Right ventricle myocardium superior (tissue), 1 donor: ENCODE measurements around the gene LYST. TPM values are rescaled to one million over a fixed set of nuclear protein-coding genes. Genes with fewer than 3 reads are reported as not detected.

Experiments
- ATAC-seq: fragments of 200-7000 bp; cut with Tn5 transposase; one replicate; pipeline ENCODE4 v1.9.1; 2020; ENCODE audit warnings: mild to moderate bottlenecking; ENCODE audit not compliant: poor library complexity
- DNase-seq: peaks from one replicate; pipeline ENCODE4 v3.0.0-alpha.2; 2020
- intact Hi-C: fragments of 100-400 bp; cut with DNase I; formaldehyde crosslinking; loops from one replicate; pipeline ENCODE4 v1.11.2; 2022
- total RNA-seq: library from RNA; stranded (reverse); fragmentation: NEBNext Ultra II Directional; extraction: Animal tissue kit (Norgen Biotek cat#: 25700); gene quantifications from one replicate; pipeline ENCODE4 v1.2.1, GENCODE V29; 2021
- donor health status: DM: no; HTN: yes; CAD: no; lungs with severe emphysema.

LYST gene
- total RNA-seq, 1 donor from 2014 or later, result 9.7 TPM

DNA sequence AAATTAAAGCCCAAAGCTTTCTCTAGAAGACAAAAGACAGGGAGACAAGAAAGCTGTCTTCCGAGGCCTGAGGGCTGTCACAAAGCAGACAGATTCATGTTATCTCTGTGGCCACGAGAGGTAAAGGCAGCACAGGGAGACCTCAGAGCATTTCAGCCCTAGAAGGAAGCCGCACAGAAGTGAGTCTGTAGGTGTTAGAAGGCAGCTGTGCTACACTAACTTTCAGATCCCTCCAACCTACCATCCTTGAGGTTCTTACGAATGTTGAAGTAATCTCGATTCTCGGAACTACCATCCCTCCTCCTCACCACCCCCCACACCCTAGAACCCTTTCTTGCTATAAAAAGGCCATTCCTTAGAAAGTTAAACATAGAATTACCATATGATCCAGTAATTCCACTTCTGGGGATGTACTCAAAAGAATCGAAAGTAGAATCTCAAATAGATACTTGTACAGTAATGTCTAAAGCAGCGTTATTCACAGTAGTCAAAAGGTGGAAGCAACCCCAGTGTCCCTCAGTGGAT lies 21.5 kb upstream of the LYST start:
- no peak for ATAC-seq
- DNase-seq, result no peak
- intact Hi-C loops, result no loop called here

DNA sequence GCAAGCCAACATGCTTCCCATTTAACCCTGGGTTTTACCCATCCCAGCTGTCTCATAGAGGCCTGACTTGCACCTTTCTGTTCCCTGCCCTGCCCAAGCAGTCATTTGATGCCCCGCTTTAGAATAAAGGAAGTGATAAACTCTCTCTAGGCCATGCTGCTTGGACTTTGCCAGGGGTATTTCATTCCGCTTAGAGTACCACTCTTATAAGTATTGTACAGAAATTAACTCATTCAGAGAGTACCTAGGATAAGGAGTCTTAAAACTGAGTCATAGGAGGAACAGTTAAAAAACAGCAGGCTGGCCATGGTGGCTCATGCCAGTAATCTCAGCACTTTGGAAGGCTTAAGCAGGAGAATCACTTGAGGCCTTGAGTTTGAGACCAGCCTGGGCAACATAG lies 21.0 kb upstream of the LYST start:
- no peak for ATAC-seq
- intact Hi-C loops, result no loop called here

DNA sequence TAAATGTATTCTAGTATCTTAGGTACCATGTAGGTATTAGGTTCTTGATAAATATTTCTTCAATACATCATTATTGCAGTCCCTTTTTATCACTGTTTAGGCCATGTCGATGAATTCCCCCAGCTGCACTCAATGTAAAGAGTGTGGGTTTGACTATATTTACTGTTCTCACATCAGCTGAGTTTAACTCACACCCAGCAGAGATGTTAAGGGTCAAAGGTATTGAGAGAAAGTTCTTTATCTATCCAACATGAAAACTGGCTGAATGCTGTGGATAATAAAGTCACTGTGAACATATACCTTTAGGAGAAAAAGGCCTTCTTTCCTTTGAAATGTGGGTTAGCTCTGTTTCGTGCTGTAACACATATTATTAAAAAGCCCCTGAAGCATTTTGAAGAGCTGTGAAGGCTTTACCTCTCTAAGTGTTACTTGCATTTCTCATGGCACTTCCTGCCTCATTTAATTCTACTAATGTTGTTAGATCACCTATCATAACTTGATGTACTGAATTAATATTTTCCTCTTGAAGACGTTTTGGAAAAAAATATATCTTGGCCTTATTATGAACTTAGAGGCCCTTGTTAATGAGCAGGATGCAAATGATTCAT lies 19.1 kb upstream of the LYST start:
- no peak for DNase-seq
- ATAC-seq, result no peak
- intact Hi-C loops, result no loop called here

More for the DNA sequence above, 21.0 kb upstream of the LYST start:
- DNase-seq, result no peak

DNA sequence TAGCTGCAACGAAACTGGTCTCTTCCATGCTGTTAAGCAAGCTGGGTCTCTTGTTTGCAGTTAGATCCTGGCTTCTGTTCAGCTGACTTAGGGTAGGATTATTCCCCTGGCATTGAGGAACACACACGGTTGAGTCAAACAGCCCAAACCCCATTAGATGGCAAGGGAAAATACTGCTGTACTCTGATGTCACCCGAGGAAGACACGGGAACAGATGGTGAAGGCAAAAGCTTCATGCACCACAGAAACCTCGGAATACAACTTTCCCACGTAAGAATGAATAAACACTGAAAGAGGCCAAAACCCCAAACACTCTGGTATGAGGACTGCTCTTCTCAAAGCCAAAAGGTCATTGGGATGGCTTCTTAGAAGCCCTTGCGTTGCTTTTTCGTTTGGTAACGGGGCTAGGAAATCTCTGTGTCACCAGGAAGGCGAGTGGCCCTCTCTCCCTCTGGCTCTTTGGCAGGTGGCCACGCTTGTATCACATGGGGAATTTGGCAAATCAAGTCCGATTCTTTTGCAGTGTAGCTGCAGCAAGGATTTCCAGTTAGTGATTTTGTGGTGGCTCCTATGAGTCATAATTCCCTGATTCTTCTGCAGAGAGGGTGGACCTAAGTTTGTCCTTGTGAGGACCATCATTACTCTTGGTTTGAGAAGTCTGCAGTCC lies 16.7 kb upstream of the LYST start:
- ATAC-seq (peak; percentile 90), DNase-seq (peak; percentile 88)
- intact Hi-C loops, result no loop called here

DNA sequence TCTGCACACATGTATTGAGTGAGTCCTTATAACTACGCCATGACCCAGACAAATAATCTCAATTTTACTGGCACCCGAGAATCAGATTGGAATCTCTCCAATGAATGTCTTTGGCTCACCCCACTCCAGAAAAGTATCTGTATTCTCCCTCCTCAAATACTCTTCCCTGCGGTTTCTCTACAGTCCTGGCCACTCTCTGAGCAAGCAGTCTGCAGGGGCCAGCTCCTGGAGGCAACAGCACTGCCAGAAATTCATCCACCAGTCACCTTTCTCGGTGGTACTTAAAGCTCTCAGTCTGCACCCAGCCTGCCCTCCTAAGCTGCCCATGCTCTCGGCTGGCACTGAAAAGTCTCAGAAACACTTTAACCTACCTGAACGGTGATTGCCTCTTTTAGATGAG lies 16.1 kb upstream of the LYST start:
- intact Hi-C loops, result no loop called here
- no peak for DNase-seq
- ATAC-seq, result no peak

DNA sequence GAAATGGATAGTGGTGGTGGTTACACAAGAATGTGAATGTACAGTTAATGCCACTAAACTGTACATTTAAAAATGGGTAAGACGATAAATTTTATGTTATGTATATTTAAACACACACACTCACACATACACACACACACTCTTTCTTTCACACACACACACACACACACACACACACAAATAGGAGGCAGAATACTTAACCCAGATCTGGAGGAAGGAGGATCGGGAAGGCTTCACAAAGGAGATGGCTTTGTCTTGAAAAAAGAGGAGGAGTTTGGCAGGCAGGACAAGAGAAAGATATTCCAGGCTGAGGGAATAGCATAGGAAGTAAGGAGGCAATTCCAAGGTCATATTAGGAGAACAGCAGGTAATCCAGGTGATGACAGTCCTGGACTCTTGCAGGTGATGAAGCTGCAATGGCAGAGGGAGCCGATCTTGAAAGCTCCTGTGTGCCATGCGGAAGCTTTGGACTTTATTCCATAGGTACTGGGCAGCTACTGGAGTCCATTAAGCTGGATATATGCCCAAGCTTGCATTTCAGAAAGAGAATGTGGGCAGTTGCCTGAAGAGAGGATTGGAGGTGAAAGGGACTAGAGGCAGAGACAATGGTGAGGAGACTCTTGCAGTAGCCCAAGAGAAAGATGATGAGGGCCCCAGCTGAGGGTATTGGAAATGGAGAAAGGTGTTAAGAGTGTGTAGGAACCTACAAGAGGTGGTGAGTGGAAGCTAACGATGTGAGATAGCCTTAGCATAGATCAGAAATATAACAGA lies 15.4 kb upstream of the LYST start:
- no peak for ATAC-seq
- DNase-seq, result no peak
- intact Hi-C loops, result no loop called here

DNA sequence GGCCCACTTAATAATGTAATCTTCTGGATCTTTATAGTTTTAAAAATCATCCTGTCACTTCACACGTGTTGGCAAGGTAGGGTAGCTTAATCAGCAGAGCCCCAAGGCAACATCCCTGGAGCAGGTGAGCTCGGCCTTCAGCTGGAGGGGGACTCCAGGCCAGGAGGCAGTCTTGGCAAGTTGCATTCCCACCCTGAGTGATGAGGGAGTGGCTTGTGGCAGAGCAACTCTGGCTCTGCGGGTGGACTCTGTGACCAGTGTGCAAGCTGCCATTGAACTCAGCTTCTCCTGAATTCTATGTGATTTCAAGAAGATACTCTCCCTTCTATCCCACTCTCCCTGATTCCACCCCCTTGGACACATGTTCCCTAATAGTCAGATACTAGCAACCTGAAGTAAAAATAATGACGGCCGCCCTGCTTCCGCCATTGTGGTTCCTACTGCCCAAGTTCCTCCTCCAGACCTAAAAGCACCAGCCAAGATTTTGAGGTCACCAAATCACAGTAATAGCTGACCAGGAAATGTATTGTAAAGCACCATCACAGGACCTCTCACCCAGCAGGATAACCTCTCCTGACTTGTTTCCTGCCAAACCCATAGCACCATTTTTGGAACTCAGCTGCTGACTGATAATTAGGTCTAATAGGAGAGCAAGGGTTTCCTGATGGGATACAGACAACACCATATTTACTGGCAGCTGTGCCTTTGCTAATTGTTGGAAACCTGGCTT lies 11.5 kb upstream of the LYST start:
- intact Hi-C loops, result no loop called here
- peak; percentile 26 for ATAC-seq
- no peak for DNase-seq

DNA sequence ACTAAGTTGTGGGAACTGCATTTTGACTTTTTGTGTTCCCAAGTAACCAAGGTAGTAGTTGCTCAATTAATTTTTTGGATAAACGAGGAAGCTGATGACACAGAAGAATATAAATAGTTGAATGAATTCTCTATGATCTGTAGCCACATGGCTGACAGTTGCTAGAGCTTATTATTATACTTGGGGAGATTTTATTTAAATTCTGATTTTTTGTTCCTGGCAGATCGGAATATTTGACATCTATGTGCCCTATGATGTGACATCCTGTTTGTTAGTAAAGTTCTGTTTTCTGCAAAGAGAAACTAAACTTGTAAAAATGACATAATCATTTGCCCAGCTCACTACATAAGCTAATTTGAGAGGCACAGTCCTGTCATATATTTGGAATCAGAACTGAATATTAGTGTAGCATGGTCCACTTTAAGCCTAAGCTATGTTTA lies 9.7 kb upstream of the LYST start:
- ATAC-seq, result no peak
- intact Hi-C loops, result no loop called here
- DNase-seq, result no peak

DNA sequence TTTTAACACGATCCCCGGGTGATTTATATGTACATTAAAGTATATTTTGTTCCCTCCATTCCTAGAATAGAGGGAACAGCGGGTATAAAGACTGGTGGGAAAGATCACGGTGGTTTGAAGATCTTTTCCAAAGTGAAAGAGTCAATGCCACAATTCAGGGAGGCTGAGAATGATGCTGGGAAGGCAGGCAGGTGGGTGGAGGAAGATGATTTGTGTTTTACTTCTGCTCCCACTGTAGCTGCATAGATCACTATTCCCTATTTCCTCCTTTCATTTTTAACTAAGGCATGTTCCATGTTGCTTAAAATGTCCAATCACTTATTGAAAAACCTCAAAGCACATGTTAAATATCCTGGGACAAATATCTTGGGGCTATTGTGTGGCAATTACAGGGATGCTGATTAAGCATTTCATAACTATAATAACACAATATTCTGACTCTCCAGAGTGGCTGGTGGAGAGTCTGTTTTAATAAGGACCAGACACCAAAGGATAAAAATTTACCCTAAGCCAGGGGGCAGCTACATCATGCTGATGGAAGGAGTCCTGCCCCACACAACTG lies 8.4 kb upstream of the LYST start:
- ATAC-seq (no peak), DNase-seq (no peak)
- intact Hi-C loops, result no loop called here

DNA sequence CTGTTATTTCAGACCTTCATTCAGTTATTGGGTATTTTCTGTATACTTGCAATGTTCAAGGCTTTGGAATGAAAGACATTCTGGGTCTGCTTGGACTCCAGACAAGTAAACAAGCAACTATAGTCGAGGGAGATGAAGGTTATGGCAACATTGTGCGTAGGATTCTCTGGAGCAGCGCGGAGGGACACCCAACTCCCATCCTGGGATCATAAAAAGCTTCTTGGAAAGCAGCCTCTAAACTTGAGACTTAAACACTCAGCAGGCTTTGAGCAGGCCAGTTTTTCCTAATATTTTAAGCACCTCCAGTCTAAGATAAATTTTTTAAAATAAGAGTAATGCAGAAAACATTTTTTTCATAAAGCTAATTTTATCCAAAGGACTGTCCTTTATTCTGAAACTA lies 7.6 kb upstream of the LYST start:
- intact Hi-C loops, result no loop called here
- no peak for ATAC-seq
- no peak for DNase-seq

DNA sequence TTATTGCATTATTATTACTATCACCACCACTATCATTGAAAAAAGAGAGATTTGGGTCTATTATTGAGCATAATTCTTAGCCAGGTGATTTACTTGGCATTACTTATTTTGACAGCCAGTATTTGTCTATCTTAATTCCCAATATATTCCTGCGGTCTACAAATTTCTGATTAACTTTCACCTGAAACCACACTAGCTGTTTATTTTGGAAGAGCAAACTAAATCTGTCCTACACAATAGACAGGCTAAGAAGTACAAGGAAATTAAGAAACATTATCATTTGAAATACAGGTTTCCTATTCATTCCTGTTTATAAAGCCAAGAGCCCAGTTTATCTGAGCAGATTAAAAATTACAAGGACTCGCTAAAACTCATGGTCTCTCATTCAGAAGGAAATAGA lies 6.9 kb upstream of the LYST start:
- DNase-seq (no peak), ATAC-seq (no peak)
- intact Hi-C loops, result no loop called here

DNA sequence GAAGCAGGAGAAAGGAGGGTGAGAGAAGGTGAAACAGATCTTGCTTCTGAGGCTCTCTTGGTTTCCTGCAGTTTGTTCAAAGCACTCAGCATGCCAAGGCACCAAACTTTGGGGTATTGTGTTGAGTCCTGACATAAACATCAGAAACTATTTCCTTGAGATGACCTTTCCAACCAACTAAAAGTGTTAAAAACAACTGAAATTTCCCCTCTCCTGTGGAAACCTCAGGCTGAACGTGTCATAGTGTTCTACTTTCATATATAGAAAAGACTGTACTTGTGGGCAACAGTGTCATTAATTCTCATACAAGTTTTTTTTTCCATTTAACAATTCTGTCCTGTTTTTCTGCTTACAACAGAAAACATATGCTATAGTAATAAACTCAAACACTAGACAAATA lies 6.3 kb upstream of the LYST start:
- intact Hi-C loops, result no loop called here
- no peak for DNase-seq
- no peak for ATAC-seq

DNA sequence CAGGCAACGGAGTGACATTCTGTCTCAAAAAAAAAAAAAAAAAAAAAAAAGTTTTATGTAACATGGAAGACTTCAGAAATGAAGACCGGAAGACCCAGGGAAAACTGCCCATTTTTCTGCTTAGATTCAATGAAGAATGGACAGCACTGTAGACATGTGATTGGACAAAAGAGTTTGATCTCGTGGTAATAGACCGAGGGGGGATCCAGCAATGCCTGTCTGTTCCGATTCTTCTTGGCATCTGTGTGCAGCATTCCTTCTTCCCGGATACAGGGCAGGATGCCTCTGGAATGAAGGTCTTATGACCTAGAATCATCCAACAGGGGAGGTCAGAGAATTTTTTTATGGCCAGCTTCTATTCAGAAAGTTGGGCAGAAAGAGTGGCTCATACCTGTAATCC lies 5.6 kb upstream of the LYST start:
- DNase-seq (no peak), ATAC-seq (no peak)
- intact Hi-C loops, result no loop called here

DNA sequence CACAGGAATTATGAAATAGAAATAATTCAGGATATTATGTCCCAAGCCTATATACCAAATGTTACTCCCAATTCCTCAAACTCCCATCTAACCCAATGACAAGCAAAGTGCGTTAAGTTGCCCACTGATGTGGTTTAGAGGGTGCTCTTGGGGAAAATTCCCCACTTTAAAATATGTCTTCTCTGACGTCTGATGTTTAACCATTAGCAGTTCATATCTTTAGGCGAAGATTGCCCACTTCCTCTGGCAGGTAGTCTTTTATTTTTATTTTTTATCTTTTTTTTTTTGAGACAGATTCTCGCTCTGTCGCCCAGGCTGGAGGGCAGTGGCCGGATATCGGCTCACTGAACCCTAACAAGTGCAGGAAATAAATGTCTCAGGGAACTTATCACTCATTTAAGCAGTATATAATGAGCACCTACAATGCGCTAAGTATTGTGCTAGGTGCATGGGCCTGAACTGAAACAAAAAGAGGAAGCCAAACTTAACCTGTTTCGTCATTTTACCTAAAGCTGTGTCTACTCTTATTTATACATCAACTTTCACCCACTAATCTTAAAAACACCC lies 1.3 kb upstream of the LYST start:
- DNase-seq, result no peak
- ATAC-seq, result no peak
- intact Hi-C loops, result loop anchor here (10.0 kb wide), 1 partner anchor 107 kb away; no protein-coding TSS in a partner anchor

DNA sequence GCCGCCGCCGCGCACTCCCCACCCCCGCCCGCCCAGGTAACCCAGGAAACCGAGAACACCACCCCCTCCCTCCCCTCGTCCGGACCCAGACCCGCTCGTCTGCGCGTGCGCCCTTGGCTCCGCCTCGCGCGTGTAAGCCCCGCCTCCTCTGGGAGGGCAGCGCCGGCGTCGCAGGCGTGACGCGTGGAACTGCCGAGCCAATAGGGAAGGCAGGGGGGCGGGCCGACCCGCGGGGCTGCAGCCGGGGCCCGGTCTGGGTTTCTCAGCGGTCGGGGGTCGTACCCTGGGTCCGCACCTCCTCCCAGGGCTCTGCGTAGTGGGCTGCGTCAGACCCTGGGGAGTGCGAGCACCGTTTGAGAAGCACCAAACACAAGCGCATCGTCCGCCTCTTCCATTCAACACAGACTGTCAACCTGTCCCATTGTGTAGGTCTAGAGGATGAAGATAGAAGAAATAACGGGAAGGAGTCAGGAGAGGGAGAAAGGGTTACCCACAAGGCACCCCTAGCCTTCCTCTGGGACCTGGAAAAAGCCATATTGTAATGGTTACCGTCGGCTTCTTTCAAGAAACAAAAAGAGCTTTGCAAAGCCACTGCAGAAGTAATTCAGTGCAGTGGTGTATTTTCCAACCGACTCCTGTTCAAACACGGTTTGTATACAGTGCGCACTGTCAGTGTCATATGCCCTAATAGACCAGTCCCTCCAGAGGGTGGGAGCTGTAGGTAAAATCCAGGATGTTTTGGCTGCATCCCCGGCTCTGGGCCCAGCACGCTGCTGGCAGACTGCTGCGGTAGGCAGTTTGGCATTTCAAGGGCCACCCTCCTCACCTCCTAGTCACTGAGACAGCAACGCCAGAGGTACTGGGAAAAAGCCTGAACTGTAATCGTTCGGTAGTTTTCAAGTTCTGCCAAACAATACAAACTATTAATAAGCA lies 473 bp upstream of the LYST start:
- intact Hi-C loops, result loop anchor here (10.0 kb wide), 1 partner anchor 108 kb away; no protein-coding TSS in a partner anchor
- ATAC-seq, result peak; percentile 99
- peak; percentile 98 for DNase-seq

DNA sequence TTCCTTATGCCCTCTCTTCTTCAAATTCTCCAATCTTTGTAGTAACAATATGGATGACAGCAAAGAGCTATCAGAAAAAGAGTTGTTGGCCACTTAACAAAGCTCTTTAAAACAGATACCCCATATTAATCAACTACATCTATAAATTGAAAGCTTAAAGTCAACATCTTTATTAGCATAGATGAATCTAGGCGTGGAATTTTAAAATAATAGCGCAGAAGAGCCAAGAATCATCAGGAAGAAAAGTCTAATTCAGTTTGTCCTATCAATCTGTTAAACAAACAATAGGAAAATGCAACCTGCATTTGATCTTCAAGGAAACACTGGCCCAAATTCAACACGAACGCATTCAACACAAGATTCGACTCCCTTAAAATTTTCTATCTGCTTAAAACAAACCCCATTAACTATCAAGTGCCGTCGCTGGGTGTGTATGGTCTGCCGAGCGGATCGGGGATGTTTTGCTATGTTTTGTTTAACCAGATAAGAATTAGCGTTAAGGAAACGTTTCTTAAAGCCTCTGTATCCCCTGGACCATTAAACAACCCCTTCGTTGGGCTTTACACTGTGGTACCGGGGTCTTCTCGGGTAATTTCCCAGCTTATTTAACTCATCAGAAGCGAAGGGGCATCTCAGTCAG lies 1.0 kb downstream of the LYST start:
- ATAC-seq (no peak), DNase-seq (no peak)
- intact Hi-C loops, result loop anchor here (10.0 kb wide), 1 partner anchor 109 kb away; no protein-coding TSS in a partner anchor
